Adipose tissue (tissue), 3 donors: ENCODE results near the gene SLC9B1. TPM values are rescaled to one million over a fixed set of nuclear protein-coding genes. Genes with fewer than 3 reads are reported as not detected.
"Not testable (repeated sequence)": the region's sequence is repeated elsewhere in the genome, so short reads cannot be mapped to it uniquely, and the experiment has no call there.

Experiments used
- H3K27ac ChIP-seq: one replicate; pipeline ENCODE4 v1.5.1; 2013; ENCODE audit warnings: low read depth, low read length
- WGBS, 3 donors: extraction: QIAGEN DNeasy Blood & Tissue Kit; methylation state at CpG; one replicate each; pipeline ENCODE4 v1.1.7; 2013; 5-methylcytosine and 5-hydroxymethylcytosine counted together
- polyA plus RNA-seq, 3 donors: library from polyadenylated mRNA; stranded (reverse); fragments of 200-250 nt; gene quantifications; one replicate each; pipeline ENCODE4 v1.2.3, GENCODE V29; 2013
- donor health status: healthy with polysubstance abuse.
- donor health status: Bipolar disorder and iron deficiency.
- donor health status: healthy.

Gene SLC9B1
- polyA plus RNA-seq, 3 donors = 0.18 to 0.79 (median 0.37) TPM

GRCh38 chr4:103018391-103019307 lies 856 bp downstream of the SLC9B1 start:
- WGBS, 3 donors = 36 to 44% (median 42%) methylated on average over 8 of the region's 8 CpGs

GRCh38 chr4:103012551-103012950 lies 7.0 kb downstream of the SLC9B1 start:
- no peak overlapping the region for H3K27ac ChIP-seq

More at GRCh38 chr4:103018391-103019307, 856 bp downstream of the SLC9B1 start:
- H3K27ac ChIP-seq = peak overlapping the region; percentile 60

GRCh38 chr4:103012060-103012459 lies 7.4 kb downstream of the SLC9B1 start:
- 33 to 61% (median 60%) methylated on average over 1 of the region's 1 CpG for WGBS, 3 donors
- H3K27ac ChIP-seq = no peak overlapping the region

GRCh38 chr4:103011378-103012025 lies 8.0 kb downstream of the SLC9B1 start:
- no peak overlapping the region for H3K27ac ChIP-seq
- WGBS, 3 donors = 63 to 87% (median 84%) methylated on average over 4 of the region's 4 CpGs

- H3K27ac ChIP-seq = no peak overlapping the region
- WGBS, 3 donors = 79 to 93% (median 90%) methylated on average over 1 of the region's 1 CpG
Measured at GRCh38 chr4:103010804-103011203, 8.7 kb downstream of the SLC9B1 start.

GRCh38 chr4:103008875-103009729 lies 10.4 kb downstream of the SLC9B1 start:
- WGBS, 3 donors = 71 to 76% (median 75%) methylated on average over 15 of the region's 15 CpGs
- no peak overlapping the region for H3K27ac ChIP-seq

- WGBS, 3 donors = 71 to 79% (median 76%) methylated on average over 2 of the region's 2 CpGs
Measured at GRCh38 chr4:103002551-103002950, 17.0 kb downstream of the SLC9B1 start.

GRCh38 chr4:102994803-102995202 lies 24.7 kb downstream of the SLC9B1 start:
- no peak overlapping the region for H3K27ac ChIP-seq
- WGBS, 3 donors = 79 to 87% (median 85%) methylated on average over 1 of the region's 1 CpG

More at GRCh38 chr4:103002551-103002950, 17.0 kb downstream of the SLC9B1 start:
- H3K27ac ChIP-seq = no peak overlapping the region

- not testable (repeated sequence) for H3K27ac ChIP-seq
Measured at GRCh38 chr4:102993985-102994384, 25.5 kb downstream of the SLC9B1 start.

- no peak overlapping the region for H3K27ac ChIP-seq
- WGBS, 3 donors = 96 to 98% (median 98%) methylated on average over 1 of the region's 1 CpG
Measured at GRCh38 chr4:102988429-102989020, 31.0 kb downstream of the SLC9B1 start.

GRCh38 chr4:102981005-102981404 lies 38.5 kb downstream of the SLC9B1 start:
- 93 to 96% (median 95%) methylated on average over 2 of the region's 2 CpGs for WGBS, 3 donors
- no peak overlapping the region for H3K27ac ChIP-seq

- H3K27ac ChIP-seq = not testable (repeated sequence)
- 92 to 95% (median 94%) methylated on average over 2 of the region's 2 CpGs for WGBS, 3 donors
Measured at GRCh38 chr4:102961813-102962212, 57.7 kb downstream of the SLC9B1 start.

- WGBS, 3 donors = 59 to 88% (median 66%) methylated on average over 3 of the region's 3 CpGs
- H3K27ac ChIP-seq = no peak overlapping the region
Measured at GRCh38 chr4:102959496-102959895, 60.0 kb downstream of the SLC9B1 start.

- 63 to 74% (median 70%) methylated on average over 3 of the region's 3 CpGs for WGBS, 3 donors
- H3K27ac ChIP-seq = no peak overlapping the region
Measured at GRCh38 chr4:102945066-102945465, 74.4 kb downstream of the SLC9B1 start.

- H3K27ac ChIP-seq = not testable (repeated sequence)
- 73 to 84% (median 75%) methylated on average over 2 of the region's 2 CpGs for WGBS, 3 donors
Measured at GRCh38 chr4:102938063-102938462, 81.4 kb downstream of the SLC9B1 start.

- no peak overlapping the region for H3K27ac ChIP-seq
- WGBS, 3 donors = 84 to 96% (median 95%) methylated on average over 2 of the region's 2 CpGs
Measured at GRCh38 chr4:102935716-102936115, 83.8 kb downstream of the SLC9B1 start.

- H3K27ac ChIP-seq = not testable (repeated sequence)
- WGBS, 3 donors = 84 to 87% (median 87%) methylated on average over 8 of the region's 8 CpGs
Measured at GRCh38 chr4:102919697-102920096, 99.8 kb downstream of the SLC9B1 start.

- 85 to 94% (median 93%) methylated on average over 3 of the region's 3 CpGs for WGBS, 3 donors
- H3K27ac ChIP-seq = no peak overlapping the region
Measured at GRCh38 chr4:102918859-102919258, 100.6 kb downstream of the SLC9B1 start.
